KG1 (cell line): ENCODE measurements around the gene PTPRR.
"Not testable (repeated sequence)": the region's sequence is repeated elsewhere in the genome, so short reads cannot be mapped to it uniquely, and the experiment has no call there.

Experiments
- DNase-seq: peaks from one replicate; lab custom pipeline; 2025; lab: John Stamatoyannopoulos, UW

PTPRR gene

GRCh38 chr12:70839544-70839943, 81.0 kb downstream of the PTPRR start:
- no peak for DNase-seq

DNA sequence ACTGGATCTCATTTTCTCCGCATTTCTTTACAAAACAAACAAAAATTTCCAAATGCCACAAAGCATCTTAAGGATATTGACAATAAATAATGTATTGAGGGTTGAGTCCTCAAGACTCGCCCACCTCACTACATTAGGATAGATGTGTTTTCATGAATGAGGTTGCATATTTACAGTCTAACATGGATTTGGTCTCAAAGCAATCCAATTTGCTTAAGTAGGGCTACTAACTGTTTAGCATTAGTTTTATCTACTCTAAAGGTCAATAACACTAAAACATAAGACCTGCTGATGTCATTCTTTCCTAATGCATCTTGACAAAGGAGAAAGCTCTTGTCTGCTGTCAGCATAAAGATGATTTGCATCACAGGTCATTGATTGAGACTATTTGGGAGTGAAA, 82.4 kb downstream of the PTPRR start:
- DNase-seq, result no peak

GRCh38 chr12:70837026-70837425, 83.5 kb downstream of the PTPRR start:
- DNase-seq, result no peak

- DNase-seq, result no peak
Observed at GRCh38 chr12:70835948-70836347, 84.6 kb downstream of the PTPRR start.

GRCh38 chr12:70831543-70831942, 89.0 kb downstream of the PTPRR start:
- no peak for DNase-seq

GRCh38 chr12:70830221-70831061, 90.1 kb downstream of the PTPRR start:
- no peak for DNase-seq

DNA sequence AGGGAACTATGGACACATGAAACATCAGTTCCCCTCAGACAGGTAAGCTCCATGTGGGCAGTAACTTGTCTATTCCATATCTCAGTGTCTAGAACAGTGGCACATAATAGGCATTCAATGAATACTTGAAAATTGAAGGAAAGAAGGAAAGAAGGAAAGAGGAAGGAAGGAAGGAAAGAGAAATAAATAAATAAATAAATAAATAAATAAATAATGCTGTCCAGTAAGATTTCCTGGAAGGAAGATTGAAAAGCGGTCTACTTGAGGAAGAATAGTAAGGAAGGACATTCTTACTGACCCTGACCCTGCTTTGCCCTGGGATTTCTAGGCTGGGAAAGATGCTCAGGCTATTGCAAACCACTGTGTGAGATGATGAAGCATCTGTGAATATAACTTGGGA, 91.5 kb downstream of the PTPRR start:
- DNase-seq, result no peak

GRCh38 chr12:70828351-70828750, 92.2 kb downstream of the PTPRR start:
- no peak for DNase-seq

DNA sequence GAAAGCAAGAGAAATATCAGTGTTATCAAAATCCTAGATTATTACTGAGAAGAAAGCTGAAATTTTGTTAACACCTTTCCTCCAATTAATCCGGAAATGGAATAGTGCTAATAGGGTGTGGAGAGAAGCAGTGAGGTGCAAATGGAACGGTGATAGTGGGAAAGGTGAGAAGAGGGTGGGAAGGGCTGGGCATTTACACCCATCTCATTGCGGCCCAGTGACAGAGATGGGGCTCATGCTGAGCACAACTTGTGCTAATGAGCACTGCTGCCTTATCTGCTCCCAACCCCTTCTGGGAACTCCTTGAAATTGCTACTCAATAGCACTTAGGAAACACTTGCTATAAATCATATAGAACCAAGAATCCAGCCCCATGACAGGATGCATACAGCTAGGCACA, 94.4 kb downstream of the PTPRR start:
- no peak for DNase-seq

- no peak for DNase-seq
Observed at GRCh38 chr12:70824511-70824910, 96.0 kb downstream of the PTPRR start.

DNA sequence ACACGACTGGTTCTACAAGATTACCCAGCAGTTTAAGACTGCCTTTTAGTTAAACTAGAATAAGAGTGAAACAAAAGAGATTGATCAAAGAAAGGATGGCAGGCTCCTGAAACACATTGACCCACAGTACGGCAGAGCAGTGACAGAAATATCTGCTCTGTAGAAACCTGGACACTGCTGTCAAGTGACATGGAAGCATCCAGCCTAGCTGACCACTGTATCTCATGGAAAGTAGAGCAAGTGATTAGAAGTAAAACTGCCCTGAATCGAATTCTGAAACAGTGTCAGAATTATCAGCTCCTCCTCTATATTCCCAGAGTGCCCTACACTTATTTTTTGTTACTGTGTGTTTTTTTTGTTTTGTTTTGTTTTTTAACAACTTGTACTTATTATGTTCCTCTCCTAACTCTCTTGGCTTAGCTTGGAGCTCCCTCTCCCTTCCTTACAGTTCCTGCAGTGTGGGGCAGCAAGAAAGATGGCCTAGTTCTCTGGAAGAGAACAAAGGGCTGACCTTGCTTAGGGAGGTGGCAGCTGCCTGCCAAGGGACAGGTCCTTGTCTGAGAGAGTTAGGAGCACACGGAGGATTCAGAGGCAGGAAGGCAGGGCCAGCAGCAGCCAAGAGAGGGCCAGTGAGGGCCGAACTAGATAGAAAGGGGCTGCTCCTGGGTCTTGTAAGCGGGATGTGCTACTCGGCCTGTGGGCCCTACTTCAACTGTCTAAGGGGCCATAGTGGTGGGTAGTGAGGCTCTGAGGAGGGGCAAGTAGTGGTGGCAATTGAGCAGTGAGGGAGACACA, 97.2 kb downstream of the PTPRR start:
- no peak for DNase-seq

DNA sequence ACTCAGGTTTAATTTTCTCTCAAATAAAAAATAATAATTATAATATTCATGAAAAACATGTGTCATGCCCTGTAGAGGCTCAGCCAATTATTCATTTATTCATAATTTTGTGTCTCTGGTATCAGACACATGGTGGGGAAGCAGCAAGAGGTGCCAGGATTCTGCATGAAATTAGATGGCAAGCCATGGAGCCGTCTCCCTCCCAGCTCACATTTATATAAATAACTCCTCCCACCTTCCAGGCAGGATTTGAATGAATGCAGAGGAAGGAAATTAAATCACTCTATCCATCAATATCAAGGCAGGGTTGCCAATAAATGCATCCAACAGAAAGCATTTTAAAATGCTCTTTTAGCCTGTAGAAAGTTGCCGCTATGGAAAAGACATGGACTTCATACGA, 98.1 kb downstream of the PTPRR start:
- no peak for DNase-seq

DNA sequence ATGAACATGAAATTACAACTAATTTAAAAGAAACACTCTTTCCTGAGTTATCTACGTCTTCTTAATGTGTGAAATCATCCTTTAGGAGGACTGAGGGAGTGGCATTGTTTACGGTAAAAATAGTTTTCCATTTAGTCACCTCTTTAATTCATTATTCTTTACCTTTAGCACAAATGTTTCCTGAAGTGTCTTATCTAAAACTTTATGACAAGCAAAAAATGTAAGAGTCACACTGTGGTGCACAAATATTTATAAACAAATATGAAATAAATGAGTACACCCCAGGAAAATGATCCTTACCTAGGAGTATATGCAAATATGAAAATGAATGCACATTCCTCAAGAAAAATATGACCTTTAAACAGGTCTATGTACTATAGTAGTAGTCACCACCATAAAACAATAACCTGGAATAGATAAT, 104.6 kb downstream of the PTPRR start:
- DNase-seq, result no peak

GRCh38 chr12:70815056-70815455, 105.5 kb downstream of the PTPRR start:
- DNase-seq, result no peak

DNA sequence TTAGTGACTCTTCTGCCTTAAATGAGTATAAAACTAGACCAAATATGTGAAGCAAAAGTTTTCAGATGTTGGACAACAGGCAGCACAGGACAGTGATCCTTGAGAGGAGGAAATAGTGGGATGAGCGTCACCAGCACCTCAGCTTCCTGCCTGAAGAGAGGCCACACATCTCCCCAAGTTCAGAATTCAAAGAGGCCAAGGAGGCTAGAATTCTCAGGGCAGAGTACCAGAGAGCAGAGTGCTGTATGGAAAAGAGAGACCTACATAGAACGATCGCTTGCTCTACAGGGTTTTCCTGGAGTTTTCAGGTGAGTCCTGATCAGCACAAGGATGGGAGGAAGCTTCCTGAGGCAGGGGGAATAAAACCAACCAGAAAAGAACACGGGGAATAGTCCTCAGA, 107.0 kb downstream of the PTPRR start:
- DNase-seq, result no peak

- DNase-seq, result no peak
Observed at GRCh38 chr12:70812136-70812535, 108.4 kb downstream of the PTPRR start.

DNA sequence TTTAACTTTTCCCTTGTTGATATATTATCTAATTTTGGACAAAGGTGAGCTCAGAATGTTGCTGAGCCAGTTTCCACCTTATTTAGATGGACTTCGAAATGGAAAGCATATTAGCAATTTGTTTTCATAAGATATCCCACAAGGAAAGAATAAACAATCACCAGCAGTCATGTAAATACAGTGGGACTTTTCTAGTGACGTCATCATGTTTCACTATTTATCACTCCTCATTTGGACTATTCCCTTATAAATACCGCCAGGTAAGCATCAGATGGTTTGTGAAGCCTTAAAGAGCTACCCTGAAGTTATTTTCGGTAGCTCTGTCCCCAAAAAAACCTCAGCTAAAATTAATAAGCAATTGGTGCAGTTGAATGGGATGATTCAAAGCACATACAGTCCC, 110.7 kb downstream of the PTPRR start:
- no peak for DNase-seq

DNA sequence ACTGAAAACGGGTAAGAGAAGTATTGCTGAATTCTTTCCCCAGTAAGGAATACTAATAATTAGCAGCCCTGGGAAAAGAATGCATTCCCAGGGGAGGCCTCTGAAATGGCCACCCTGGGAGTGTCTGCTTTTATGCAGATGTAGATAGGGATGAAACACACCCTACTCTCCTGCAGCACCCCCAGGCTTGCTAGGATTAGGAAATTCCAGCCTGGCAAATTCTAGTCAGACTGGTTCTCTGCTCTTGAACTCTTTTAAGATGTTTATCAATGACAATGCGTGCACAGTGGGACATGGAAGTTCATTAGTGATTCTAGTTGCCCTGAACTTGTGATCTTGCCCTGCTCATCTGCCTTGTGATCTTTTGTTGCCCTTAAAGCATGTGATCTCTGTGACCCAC, 112.5 kb downstream of the PTPRR start:
- DNase-seq, result not testable (repeated sequence)

GRCh38 chr12:70806827-70807226, 113.7 kb downstream of the PTPRR start:
- no peak for DNase-seq

GRCh38 chr12:70806043-70806442, 114.5 kb downstream of the PTPRR start:
- no peak for DNase-seq

- no peak for DNase-seq
Observed at GRCh38 chr12:70798016-70798783, 122.3 kb downstream of the PTPRR start.

- DNase-seq, result no peak
Observed at GRCh38 chr12:70796989-70797388, 123.5 kb downstream of the PTPRR start.

DNA sequence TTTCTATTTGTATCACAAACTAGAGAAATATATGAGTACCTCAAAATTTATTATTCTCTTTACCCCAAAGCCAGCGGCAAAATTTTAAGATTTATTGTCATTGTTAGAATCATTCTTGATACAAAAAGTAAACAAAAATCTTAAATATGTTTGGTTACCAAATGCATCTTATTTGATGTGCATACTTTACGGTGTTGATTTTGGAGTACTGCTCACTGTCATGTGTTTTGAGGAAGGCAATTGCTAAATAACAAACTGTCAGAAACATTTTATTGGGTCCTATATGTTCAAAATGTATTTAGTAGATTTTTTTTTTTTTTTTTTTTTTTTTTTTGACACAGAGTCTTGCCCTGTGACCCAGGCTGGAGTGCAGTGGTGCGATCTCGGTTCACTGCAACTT, 124.9 kb downstream of the PTPRR start:
- DNase-seq, result no peak
